Gastroesophageal sphincter (tissue), 3 donors: Measurements from ENCODE around the gene MRPL44.

Source experiments
- EP300 ChIP-seq: sonication (generic); formaldehyde crosslinking; IDR thresholded peaks from one replicate; pipeline ENCODE4 v1.6.1; 2017; ENCODE audit warnings: antibody characterized with exemption, mild to moderate bottlenecking
- POLR2A ChIP-seq, 2 donors: fragments of 450-650 bp; IDR thresholded peaks; one replicate each; pipeline ENCODE4 v1.6.1; 2017; ENCODE audit warnings: antibody characterized with exemption in 2 of 2, mild to moderate bottlenecking in 2 of 2, moderate library complexity in 1 of 2
- TF ChIP-seq, protein P1 (sequence below), 4 experiments: fragments of 200-600 bp in 2 of 4; fragments of 450-650 bp in 2 of 4; sonication (generic) in 1 of 4; IDR thresholded peaks; one replicate each; pipeline ENCODE4 v1.5.1; 2017 to 2019; ENCODE audit warnings: antibody characterized with exemption in 4 of 4, mild to moderate bottlenecking in 2 of 4, moderate library complexity in 2 of 4

- TF ChIP-seq POLR2A (IDR thresholded peaks at IDR 0.05) (no peak), EP300 (no peak)
- TF ChIP-seq, protein P1, sequence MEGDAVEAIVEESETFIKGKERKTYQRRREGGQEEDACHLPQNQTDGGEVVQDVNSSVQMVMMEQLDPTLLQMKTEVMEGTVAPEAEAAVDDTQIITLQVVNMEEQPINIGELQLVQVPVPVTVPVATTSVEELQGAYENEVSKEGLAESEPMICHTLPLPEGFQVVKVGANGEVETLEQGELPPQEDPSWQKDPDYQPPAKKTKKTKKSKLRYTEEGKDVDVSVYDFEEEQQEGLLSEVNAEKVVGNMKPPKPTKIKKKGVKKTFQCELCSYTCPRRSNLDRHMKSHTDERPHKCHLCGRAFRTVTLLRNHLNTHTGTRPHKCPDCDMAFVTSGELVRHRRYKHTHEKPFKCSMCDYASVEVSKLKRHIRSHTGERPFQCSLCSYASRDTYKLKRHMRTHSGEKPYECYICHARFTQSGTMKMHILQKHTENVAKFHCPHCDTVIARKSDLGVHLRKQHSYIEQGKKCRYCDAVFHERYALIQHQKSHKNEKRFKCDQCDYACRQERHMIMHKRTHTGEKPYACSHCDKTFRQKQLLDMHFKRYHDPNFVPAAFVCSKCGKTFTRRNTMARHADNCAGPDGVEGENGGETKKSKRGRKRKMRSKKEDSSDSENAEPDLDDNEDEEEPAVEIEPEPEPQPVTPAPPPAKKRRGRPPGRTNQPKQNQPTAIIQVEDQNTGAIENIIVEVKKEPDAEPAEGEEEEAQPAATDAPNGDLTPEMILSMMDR (IDR thresholded peaks at IDR 0.05) = no peak
These were observed 46.9 kb downstream of the MRPL44 start for GRCh38 chr2:224004105-224004695.
